ENCODE data around the gene CETN2. TPM values are rescaled to one million over a fixed set of nuclear protein-coding genes. Genes with fewer than 3 reads are reported as not detected.
A peak's percentile ranks its signal among the peaks of the same experiment; 100 is the strongest.

Gene CETN2
- total RNA-seq: 10 to 100 TPM; 27.0 to 32.4 TPM
- polyA plus RNA-seq (ENCODE audit: insufficient read depth, low read depth, low replicate concordance): 43.8 TPM
- long read RNA-seq, donor 1, transcript CETN2-201 (5 exons, 1,454 nt): major isoform, 49 of 64 reads
- long read RNA-seq, donor 1, partial matches to known transcripts: 15 of 64 reads
- long read RNA-seq, donor 1, other reads (novel, unspliced or antisense): 0 of 64 reads
- long read RNA-seq, donor 2, transcript CETN2-201 (5 exons, 1,454 nt): major isoform, 24 of 53 reads
- long read RNA-seq, donor 2, partial matches to known transcripts: 29 of 53 reads
- long read RNA-seq, donor 2, other reads (novel, unspliced or antisense): 0 of 53 reads

DNA sequence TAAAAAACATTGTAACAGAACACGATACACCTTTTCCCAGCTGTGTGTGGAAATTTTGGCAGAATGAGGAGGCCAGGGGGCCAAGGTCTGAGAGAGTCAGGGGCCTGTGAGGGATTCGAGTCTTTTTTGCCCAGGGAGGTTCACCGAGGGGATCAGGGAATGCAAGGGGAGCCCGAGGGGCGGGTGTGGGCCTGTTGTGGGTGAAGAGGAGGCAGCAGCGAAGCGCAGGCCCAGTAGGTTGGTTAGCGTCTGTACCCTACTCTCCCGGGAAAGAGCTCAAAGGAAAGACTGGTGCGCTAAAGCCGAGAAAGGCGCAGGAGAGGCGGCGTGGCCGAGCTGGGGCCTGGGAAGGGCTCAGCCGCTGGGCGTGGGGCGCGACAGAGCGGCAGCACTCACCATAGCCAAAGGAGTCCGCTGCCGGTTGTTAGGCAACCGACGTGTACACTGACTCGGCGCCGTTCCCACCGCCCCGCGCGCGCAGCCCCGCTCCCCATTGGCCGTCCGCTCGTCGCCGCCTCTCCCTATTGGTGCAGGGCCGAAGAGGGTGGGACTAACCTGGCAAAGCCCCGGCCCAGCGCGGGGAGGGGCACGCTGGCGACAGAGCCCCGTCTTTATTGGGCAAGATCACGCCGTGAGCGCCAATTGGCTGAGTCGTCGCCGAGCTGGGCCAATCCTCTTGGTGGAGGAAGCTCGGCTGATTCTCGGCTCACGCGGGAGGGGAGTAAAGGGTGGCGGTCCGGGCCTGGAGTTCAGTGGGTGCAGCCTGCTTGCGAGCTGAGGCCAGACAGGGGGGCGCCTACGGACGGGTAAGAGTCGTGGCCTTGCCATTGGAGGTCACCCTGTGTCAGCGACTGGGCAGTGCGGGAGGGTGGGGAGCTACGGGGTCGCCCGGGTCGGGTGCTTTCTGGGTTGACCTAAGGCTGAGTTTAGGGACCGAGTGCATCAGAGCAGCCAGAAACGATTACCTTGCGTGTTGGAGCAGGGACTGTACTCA is at the start of gene CETN2, which contains the start of gene NSDHL:
CETN2 (minus strand) TSS at position 446 of the 994 bp plus-strand sequence; CDS start at position 399, 47 bp downstream.
NSDHL (plus strand) TSS at position 752 of the 994 bp plus-strand sequence. CDS start 15,262 bp downstream, outside the sequence.
- TF ChIP-seq, protein P1, sequence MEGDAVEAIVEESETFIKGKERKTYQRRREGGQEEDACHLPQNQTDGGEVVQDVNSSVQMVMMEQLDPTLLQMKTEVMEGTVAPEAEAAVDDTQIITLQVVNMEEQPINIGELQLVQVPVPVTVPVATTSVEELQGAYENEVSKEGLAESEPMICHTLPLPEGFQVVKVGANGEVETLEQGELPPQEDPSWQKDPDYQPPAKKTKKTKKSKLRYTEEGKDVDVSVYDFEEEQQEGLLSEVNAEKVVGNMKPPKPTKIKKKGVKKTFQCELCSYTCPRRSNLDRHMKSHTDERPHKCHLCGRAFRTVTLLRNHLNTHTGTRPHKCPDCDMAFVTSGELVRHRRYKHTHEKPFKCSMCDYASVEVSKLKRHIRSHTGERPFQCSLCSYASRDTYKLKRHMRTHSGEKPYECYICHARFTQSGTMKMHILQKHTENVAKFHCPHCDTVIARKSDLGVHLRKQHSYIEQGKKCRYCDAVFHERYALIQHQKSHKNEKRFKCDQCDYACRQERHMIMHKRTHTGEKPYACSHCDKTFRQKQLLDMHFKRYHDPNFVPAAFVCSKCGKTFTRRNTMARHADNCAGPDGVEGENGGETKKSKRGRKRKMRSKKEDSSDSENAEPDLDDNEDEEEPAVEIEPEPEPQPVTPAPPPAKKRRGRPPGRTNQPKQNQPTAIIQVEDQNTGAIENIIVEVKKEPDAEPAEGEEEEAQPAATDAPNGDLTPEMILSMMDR (IDR thresholded peaks at IDR 0.05): no peak
- TF ChIP-seq POLR2A (IDR thresholded peaks at IDR 0.05): no peak
- intact Hi-C loops (cut with DNase I; ENCODE audit: low total_unique reads): no loop called here
- H3K27ac ChIP-seq: peak within 1 kb of the TSS in 1 of 2 donors; percentile 68
- peak within 1 kb of the TSS; percentile 58 to 73 for H3K4me3 ChIP-seq
- H3K4me1 ChIP-seq: no peaks in the 10 kb centered on the region
- peak; percentile 96 for DNase-seq
- WGBS, 2 donors: 0% methylated on average over 13 to 38 of the region's 71 CpGs
- no peaks in the 10 kb centered on the region for H3K9me3 ChIP-seq
- H3K36me3 ChIP-seq (ENCODE audit: low read depth, missing control alignments): no peaks in the 10 kb centered on the region
- H3K27me3 ChIP-seq: no peaks in the 10 kb centered on the region

DNA sequence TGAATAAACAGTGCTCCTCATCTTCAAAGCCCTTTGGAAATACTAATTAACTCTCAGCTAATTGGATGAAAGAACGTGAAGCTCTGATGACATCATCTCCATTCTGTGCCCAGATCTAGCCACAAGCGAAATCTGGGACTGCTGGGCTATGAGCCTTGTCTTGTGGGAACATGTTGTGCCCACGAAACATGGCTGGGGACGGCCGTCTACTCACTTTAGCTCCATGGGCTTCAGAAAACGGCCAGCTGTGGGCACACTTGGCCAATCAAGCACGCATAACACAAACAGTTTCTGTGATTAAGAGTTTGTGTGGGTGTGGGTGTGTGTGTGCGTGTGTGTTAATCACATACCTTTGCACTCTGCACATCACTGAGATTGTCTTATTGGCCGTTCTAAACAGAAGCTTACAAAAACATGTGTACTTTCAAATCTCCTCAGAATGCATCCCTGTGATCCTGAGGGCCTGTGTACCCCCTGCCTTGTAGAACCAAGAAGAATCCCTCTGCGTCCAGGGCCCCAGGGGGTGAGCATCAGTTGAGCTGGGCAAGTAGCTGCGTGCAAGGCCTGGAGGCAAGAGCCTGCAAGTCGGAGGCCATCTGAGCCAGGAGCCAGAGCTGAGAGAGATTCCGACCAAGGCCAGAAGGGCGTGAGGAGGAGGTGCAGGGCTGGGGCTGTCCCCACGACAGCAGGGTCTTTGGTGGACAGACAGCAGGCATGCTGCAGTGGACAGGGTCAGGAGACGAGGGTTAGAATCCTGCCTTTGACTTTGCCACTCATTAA is 48.6 kb upstream of the CETN2 start:
- no peak for DNase-seq
- TF ChIP-seq, protein P1 (IDR thresholded peaks at IDR 0.05): no peak
- no peak for TF ChIP-seq POLR2A (IDR thresholded peaks at IDR 0.05)
- Histone ChIP-seq H3K9me3 (no peaks in the 10 kb centered on the region), H3K4me3 (no peak overlapping the region), H3K27me3 (no peaks in the 10 kb centered on the region), H3K27ac (no peak overlapping the region), H3K36me3 (ENCODE audit: low read depth, missing control alignments) (no peaks in the 10 kb centered on the region), H3K4me1 (no peaks in the 10 kb centered on the region)
- 79 to 100% methylated on average over 3 to 16 of the region's 16 CpGs for WGBS, 2 donors
- intact Hi-C loops (cut with DNase I; ENCODE audit: low total_unique reads): no loop called here

DNA sequence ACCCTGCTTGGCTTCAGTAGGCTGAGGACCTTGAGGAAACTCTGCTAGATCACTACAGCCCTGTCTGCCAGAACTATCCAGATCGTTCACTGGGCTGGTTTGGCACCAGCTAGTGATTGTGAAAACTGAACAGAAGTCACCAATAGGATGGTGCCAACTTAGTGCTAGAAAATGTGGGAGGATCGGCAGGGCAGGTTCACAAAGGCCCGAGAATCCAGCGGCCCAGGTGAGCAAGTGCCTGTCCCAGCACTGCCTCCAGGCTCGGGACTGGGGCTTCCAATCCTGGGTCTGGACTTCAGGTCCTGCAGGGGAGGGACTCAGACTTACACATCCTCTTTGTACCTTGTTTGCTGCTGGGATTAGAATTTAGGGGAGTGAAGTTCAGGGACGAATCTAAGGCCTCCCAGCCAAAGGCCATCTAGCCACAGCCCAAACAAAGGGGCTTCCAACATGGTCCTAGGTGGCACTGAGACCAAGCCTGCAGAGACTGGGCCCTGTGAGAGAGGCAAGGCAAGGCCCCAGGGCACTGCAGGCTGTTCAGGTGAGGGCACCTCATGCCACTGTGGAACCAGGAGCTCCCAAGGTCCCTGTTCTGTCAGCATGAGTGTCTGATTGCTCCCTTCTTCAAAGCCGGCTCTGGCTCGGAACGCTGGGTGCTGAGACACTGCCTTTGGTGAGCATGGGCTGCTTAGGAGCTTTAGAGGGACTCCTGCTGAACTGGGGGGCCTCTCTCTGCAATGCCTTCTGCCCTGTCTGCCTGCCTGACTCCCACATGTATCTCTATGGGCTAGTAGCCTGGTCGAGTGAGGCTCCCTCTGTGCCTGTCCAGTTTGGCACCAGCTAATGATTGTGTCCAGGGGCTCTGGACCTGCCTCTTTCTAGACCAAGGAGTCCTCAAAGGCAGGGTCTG is 46.6 kb upstream of the CETN2 start:
- H3K27me3 ChIP-seq: no peaks in the 10 kb centered on the region
- H3K4me1 ChIP-seq: no peaks in the 10 kb centered on the region
- intact Hi-C loops (cut with DNase I; ENCODE audit: low total_unique reads): no loop called here
- no peaks in the 10 kb centered on the region for H3K36me3 ChIP-seq (ENCODE audit: low read depth, missing control alignments)
- WGBS, 2 donors: 83 to 91% methylated on average over 1 to 6 of the region's 10 CpGs
- no peak overlapping the region for H3K27ac ChIP-seq
- TF ChIP-seq POLR2A (IDR thresholded peaks at IDR 0.05): no peak
- TF ChIP-seq, protein P1 (IDR thresholded peaks at IDR 0.05): no peak
- H3K9me3 ChIP-seq: no peaks in the 10 kb centered on the region
- no peak overlapping the region for H3K4me3 ChIP-seq
- no peak for DNase-seq

DNA sequence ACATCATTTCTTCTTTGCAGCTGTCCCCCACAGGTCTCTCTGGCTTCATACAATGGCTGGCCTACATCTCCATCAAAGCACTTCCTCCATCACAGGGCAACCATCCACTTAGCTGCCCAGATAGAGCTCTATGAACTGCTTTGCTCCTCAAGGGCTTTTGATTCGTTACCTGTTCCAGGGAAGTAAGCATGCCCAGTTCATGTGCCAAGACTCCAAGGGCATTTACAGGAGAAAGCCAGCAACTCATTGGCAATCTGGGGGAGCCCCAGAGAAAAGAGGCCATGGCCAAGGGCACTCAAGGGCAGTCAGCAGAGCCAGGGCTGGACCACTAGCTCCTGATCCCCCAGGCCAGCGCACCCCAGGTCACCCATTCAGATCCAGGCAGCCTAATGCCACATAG is 42.8 kb upstream of the CETN2 start:
- no peak overlapping the region for H3K4me3 ChIP-seq
- no peaks in the 10 kb centered on the region for H3K9me3 ChIP-seq
- 82% methylated on average over 1 of the region's 2 CpGs; no CpG with 5 or more reads in 1 of the 2 donors for WGBS, 2 donors
- intact Hi-C loops (cut with DNase I; ENCODE audit: low total_unique reads): no loop called here
- H3K4me1 ChIP-seq: no peaks in the 10 kb centered on the region
- no peaks in the 10 kb centered on the region for H3K36me3 ChIP-seq (ENCODE audit: low read depth, missing control alignments)
- no peak overlapping the region for H3K27ac ChIP-seq
- TF ChIP-seq, protein P1 (IDR thresholded peaks at IDR 0.05): no peak
- no peak for TF ChIP-seq POLR2A (IDR thresholded peaks at IDR 0.05)
- no peak for DNase-seq
- no peaks in the 10 kb centered on the region for H3K27me3 ChIP-seq

Measured in testis (tissue), 5 donors.